Endodermal cell (in vitro differentiated cells): ENCODE measurements around the gene SLC24A1. TPM values are rescaled to one million over a fixed set of nuclear protein-coding genes. Genes with fewer than 3 reads are reported as not detected.

Experiments
- DNase-seq: peaks from one replicate; pipeline ENCODE4 v3.0.0-alpha.2; 2017
- H3K27ac ChIP-seq: 2 replicates; pipeline ENCODE4 v1.5.1; 2013; ENCODE audit warnings: mild to moderate bottlenecking, low read depth, low read length, moderate library complexity
- H3K27me3 ChIP-seq: 2 replicates; pipeline ENCODE4 v1.6.1; 2013; ENCODE audit warnings: mild to moderate bottlenecking, low read length, moderate library complexity; ENCODE audit not compliant: insufficient read depth, control insufficient read depth, poor library complexity, severe bottlenecking
- H3K36me3 ChIP-seq: 2 replicates; pipeline ENCODE4 v1.7.0; 2013; ENCODE audit warnings: mild to moderate bottlenecking, low read length, moderate library complexity; ENCODE audit not compliant: control insufficient read depth, insufficient read depth
- H3K4me1 ChIP-seq: one replicate; pipeline ENCODE4 v1.7.0; 2013; ENCODE audit warnings: low read length; ENCODE audit not compliant: control insufficient read depth, insufficient read depth
- H3K4me3 ChIP-seq: 2 replicates; pipeline ENCODE4 v1.5.1; 2013; ENCODE audit warnings: mild to moderate bottlenecking, low read length, moderate library complexity
- H3K9ac ChIP-seq: 2 replicates; pipeline ENCODE4 v1.6.1; 2013; ENCODE audit warnings: mild to moderate bottlenecking, low read length, moderate library complexity; ENCODE audit not compliant: poor library complexity, severe bottlenecking; ENCODE audit errors: extremely low read depth
- H3K9me3 ChIP-seq: 2 replicates; pipeline ENCODE4 v1.6.1; 2013; ENCODE audit warnings: mild to moderate bottlenecking, low read length, moderate library complexity; ENCODE audit not compliant: control insufficient read depth
- H3K27ac Mint-ChIP-seq: 2 replicates; pipeline ENCODE4 v1.8.0; 2020; ENCODE audit warnings: mixed read lengths
- H3K27me3 Mint-ChIP-seq: 2 replicates; pipeline ENCODE4 v1.8.0; 2021; ENCODE audit warnings: mild to moderate bottlenecking, mixed read lengths; ENCODE audit not compliant: insufficient read depth
- H3K36me3 Mint-ChIP-seq: 2 replicates; pipeline ENCODE4 v1.8.0; 2020; ENCODE audit warnings: low read depth, mixed read lengths
- H3K4me1 Mint-ChIP-seq: 2 replicates; pipeline ENCODE4 v1.8.0; 2020; ENCODE audit warnings: mixed read lengths
- H3K4me3 Mint-ChIP-seq: 2 replicates; pipeline ENCODE4 v1.8.0; 2020; ENCODE audit warnings: mild to moderate bottlenecking, moderate library complexity, mixed read lengths
- H3K9me3 Mint-ChIP-seq: 2 replicates; pipeline ENCODE4 v1.8.0; 2020; ENCODE audit warnings: mild to moderate bottlenecking, mixed read lengths
- WGBS, 2 experiments: methylation state at CpG; one replicate each; pipeline versions ENCODE4 v1.1.5 to v1.1.7; 2013; ENCODE audit warnings: missing lambda C conversion rate in 2 of 2, mixed read lengths in 1 of 2; ENCODE audit not compliant: insufficient coverage in 1 of 2, insufficient read length in 1 of 2; 5-methylcytosine and 5-hydroxymethylcytosine counted together
- long read RNA-seq, 4 experiments: library from polyadenylated mRNA in 2 of 4; library from RNA in 1 of 4; library from capped mRNA in 1 of 4; stranded (forward) in 3 of 4; unstranded in 1 of 4; transcript quantifications; one replicate each; pipeline ENCODE4 v2.0.0, GENCODE V29; 2020 to 2021; ENCODE audit warnings: inconsistent platforms in 1 of 4
- polyA plus RNA-seq, 2 experiments: library from polyadenylated mRNA; stranded (reverse); fragments of 50-300 nt; gene quantifications; one replicate each; pipeline ENCODE4 v1.2.3, GENCODE V29; 2013
- total RNA-seq, 2 donors: library from RNA; stranded (reverse); fragmentation: NEBNext Ultra II Directional in 1 of 2; extraction: Animal tissue kit (Norgen Biotek cat#: 25700) in 1 of 2; gene quantifications; 2 replicates in 1 of 2; 3 replicates in 1 of 2; pipeline ENCODE4 v1.2.1, GENCODE V29; 2021
- TF ChIP-seq, protein P1 (sequence below): fragments of 200-600 bp; sonication (generic); conservative IDR thresholded peaks from 2 replicates; pipeline ENCODE4 v1.5.0; 2021; ENCODE audit warnings: antibody characterized with exemption, mild to moderate bottlenecking

SLC24A1 gene
- 10 to 100 TPM; 12.0 to 14.2 TPM for total RNA-seq
- 6.0 TPM for polyA plus RNA-seq (2013, experiment 1 of 2)
- polyA plus RNA-seq (2013, experiment 2 of 2), result 7.5 TPM
- long read RNA-seq, experiment 1, partial matches to known transcripts, result 0 of 1 reads
- long read RNA-seq, experiment 1, other reads (novel, unspliced or antisense), result 1 of 1 reads
- long read RNA-seq, experiment 2, partial matches to known transcripts, result 0 of 6 reads
- long read RNA-seq, experiment 2, other reads (novel, unspliced or antisense), result 6 of 6 reads
- long read RNA-seq, experiment 3, partial matches to known transcripts, result 0 of 2 reads
- long read RNA-seq, experiment 3, other reads (novel, unspliced or antisense), result 2 of 2 reads
- long read RNA-seq, experiment 4, partial matches to known transcripts, result 0 of 1 reads
- long read RNA-seq, experiment 4, other reads (novel, unspliced or antisense), result 1 of 1 reads

- Histone ChIP-seq H3K36me3 (no peaks in the 10 kb centered on the region), H3K9ac (no peak within 1 kb of the TSS), H3K9me3 (no peaks in the 10 kb centered on the region), H3K4me3 (no peak within 1 kb of the TSS), H3K4me1 (peaks cover 11% of the 10 kb centered on the region), H3K27ac (no peak within 1 kb of the TSS), H3K27me3 (peaks cover 19% of the 10 kb centered on the region)
- Mint-ChIP-seq H3K27me3 (peaks cover 10% of the 10 kb centered on the region), H3K36me3 (peaks cover 10% of the 10 kb centered on the region), H3K9me3 (peaks cover 6% of the 10 kb centered on the region), H3K4me1 (peaks cover 20% of the 10 kb centered on the region), H3K4me3 (no peak within 1 kb of the TSS), H3K27ac (no peak within 1 kb of the TSS)
- DNase-seq, result no peak
- 93 to 98% methylated on average over 5 to 6 of the region's 6 CpGs for WGBS, 2 experiments
- TF ChIP-seq, protein P1, sequence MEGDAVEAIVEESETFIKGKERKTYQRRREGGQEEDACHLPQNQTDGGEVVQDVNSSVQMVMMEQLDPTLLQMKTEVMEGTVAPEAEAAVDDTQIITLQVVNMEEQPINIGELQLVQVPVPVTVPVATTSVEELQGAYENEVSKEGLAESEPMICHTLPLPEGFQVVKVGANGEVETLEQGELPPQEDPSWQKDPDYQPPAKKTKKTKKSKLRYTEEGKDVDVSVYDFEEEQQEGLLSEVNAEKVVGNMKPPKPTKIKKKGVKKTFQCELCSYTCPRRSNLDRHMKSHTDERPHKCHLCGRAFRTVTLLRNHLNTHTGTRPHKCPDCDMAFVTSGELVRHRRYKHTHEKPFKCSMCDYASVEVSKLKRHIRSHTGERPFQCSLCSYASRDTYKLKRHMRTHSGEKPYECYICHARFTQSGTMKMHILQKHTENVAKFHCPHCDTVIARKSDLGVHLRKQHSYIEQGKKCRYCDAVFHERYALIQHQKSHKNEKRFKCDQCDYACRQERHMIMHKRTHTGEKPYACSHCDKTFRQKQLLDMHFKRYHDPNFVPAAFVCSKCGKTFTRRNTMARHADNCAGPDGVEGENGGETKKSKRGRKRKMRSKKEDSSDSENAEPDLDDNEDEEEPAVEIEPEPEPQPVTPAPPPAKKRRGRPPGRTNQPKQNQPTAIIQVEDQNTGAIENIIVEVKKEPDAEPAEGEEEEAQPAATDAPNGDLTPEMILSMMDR, result no peak
These were observed at the start of gene SLC24A1 for GRCh38 chr15:65621638-65622037. TSS of gene SLC24A1 (plus strand) at chr15:65621938. CDS start at chr15:65624081, 2,143 bp downstream.

GRCh38 chr15:65571971-65572370, 49.8 kb upstream of the SLC24A1 start:
- TF ChIP-seq, protein P1, result no peak
- Mint-ChIP-seq H3K4me1 (no peaks in the 10 kb centered on the region), H3K4me3 (no peak overlapping the region), H3K27ac (no peak overlapping the region), H3K27me3 (no peaks in the 10 kb centered on the region), H3K36me3 (peaks cover 76% of the 10 kb centered on the region), H3K9me3 (peaks cover 1% of the 10 kb centered on the region)
- Histone ChIP-seq H3K4me1 (no peaks in the 10 kb centered on the region), H3K9me3 (peaks cover 9% of the 10 kb centered on the region), H3K27me3 (no peaks in the 10 kb centered on the region), H3K4me3 (no peak overlapping the region), H3K36me3 (peaks cover 93% of the 10 kb centered on the region), H3K27ac (no peak overlapping the region), H3K9ac (no peak overlapping the region)
- no peak for DNase-seq
- 97% methylated on average over 2 of the region's 2 CpGs; no CpG with 5 or more reads in 1 of the 2 experiments for WGBS, 2 experiments

GRCh38 chr15:65576664-65577063, 45.1 kb upstream of the SLC24A1 start:
- Histone ChIP-seq H3K27me3 (no peaks in the 10 kb centered on the region), H3K27ac (no peak overlapping the region), H3K36me3 (peaks cover 80% of the 10 kb centered on the region), H3K9ac (no peak overlapping the region), H3K4me1 (peaks cover 5% of the 10 kb centered on the region), H3K4me3 (no peak overlapping the region), H3K9me3 (no peaks in the 10 kb centered on the region)
- Mint-ChIP-seq H3K27me3 (no peaks in the 10 kb centered on the region), H3K36me3 (peaks cover 59% of the 10 kb centered on the region), H3K27ac (no peak overlapping the region), H3K4me3 (no peak overlapping the region), H3K4me1 (peaks cover 22% of the 10 kb centered on the region), H3K9me3 (no peaks in the 10 kb centered on the region)
- TF ChIP-seq, protein P1, result no peak
- DNase-seq, result no peak
- WGBS, 2 experiments, result 100% methylated on average over 1 of the region's 1 CpG
